GM08714 (cell line): ENCODE data around the gene FADS1.
A peak's percentile ranks its signal among the peaks of the same experiment; 100 is the strongest.

ENCODE experiments used
- H3K4me3 ChIP-seq: fragments of 200-500 bp; sonication (Bioruptor generic); 2 replicates; pipeline ENCODE4 v1.5.1; 2014; ENCODE audit warnings: mild to moderate bottlenecking, low read length, inconsistent platforms
- ZNF274 ChIP-seq: IDR thresholded peaks from 2 replicates; pipeline ENCODE4 v1.6.1; 2012; ENCODE audit warnings: mild to moderate bottlenecking, low read depth, low read length

FADS1 gene

DNA sequence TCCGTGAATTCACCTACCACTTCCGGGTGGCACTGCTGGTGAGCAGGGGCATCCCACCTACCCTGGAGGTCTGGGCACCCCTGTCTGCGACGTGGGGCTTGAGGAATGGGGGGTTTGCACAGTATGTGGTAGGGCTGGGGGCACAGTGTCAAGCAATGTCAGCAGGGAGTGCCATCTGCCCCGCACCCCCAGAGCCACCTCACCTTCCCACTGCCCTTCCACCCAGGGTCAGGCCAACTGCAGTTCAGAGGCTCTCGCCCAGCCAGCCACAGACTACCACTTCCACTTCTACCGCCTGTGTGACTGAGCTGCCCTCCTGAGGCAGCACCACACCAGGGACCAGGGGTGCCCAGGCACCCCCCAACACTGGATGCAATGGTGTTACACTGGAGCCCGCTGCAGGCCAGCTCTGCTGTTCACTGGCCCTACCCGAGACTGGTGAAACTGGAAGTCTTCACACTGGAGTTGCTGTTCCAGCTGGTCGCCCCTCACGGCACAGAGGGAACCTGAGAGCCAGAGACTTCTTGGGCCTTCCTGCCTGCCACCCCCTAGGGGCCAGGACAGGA, 30.9 kb downstream of the FADS1 start:
- no peak for TF ChIP-seq ZNF274
- H3K4me3 ChIP-seq = no peak overlapping the region

DNA sequence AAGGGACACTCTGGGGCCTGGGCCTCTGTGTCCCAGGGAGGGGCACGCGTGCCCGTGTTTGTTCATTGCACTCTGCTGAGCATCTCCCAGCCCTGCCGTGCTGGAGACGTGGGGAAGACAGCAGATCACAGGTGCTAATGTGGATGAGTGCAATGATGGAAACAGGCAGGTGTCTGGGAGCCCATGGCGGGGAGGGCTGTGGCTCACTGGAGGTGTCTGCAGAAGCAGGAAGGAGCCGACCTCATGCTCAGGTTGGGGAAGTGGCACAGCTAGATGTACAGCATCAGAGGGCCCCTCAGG, 32.3 kb downstream of the FADS1 start:
- no peak for TF ChIP-seq ZNF274

DNA sequence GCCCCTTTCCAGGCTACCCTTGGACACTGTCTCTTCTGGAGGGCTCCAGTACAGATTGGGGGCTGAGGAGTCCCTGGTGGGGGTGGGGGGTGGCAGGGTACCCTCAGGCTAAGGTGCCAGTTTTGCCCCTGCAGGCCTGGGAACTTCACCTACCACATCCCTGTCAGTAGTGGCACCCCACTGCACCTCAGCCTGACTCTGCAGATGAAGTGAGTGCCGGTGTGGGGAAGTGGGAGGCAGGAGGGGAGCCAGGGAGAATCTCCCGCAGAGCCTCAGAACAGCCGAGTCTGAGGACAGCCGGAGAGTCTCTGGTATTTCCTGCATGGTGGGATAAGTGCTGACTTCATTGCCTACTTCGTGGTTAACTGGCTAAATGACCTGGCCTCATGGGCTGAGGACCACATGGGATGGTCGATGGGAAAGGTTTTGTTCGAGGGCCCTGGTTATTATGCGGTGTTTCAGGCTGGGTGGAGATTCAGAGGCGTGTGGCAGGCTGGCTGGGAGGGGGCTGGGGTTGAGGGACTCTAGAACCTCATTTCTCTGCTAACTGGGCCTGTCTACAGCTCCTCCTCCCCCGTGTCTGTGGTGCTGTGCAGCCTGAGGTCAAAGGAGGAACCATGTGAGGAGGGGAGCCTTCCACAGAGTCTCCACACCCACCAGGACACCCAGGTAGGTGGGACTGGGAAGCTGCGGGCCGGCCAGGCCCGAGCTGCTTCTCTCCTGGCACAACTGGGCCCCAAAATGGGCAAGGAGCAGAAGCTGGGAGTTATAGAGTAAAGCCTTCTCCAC, 32.9 kb downstream of the FADS1 start:
- TF ChIP-seq ZNF274 = no peak
- H3K4me3 ChIP-seq = no peak overlapping the region

More for the DNA sequence above, 32.3 kb downstream of the FADS1 start:
- H3K4me3 ChIP-seq = no peak overlapping the region

DNA sequence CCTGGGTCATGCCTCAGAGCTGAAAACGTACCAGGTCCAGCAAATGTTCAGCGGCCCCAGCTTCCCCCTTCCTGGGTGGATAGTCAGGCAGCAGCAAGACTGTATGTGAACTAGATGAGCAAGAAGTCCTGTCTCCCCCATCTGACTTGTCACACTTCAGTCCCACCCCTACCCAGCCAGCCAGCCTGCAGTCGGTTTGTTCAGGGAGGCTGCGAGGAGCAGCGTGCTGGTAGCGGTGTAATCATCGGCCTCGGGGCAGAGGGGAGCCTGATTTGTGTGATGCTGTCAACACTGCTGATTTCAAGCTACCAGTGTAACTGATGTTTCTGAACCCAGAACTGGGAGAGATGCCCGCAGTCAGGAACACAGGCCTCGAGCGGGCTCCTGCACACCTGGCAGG, 34.0 kb downstream of the FADS1 start:
- no peak overlapping the region for H3K4me3 ChIP-seq
- no peak for TF ChIP-seq ZNF274

DNA sequence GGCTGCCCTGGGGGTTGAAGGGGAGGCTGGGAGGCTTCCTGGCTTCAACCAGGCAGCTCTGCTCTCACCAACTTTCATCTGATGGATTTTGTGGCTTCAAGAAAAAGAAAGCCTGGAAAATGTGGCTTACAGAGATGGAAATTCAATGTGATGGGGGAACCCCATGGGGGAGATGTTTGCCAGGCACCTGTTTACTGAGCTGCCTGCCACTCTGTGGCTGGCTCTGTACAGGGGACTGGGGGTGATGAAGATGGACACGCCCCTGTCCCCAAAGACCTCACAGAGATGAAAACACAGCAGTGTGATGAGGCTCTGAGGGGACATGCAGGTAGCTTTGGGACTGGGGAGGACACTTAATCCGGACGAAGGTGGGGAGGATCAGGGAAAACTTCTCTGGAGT, 34.5 kb downstream of the FADS1 start:
- no peak overlapping the region for H3K4me3 ChIP-seq
- no peak for TF ChIP-seq ZNF274

DNA sequence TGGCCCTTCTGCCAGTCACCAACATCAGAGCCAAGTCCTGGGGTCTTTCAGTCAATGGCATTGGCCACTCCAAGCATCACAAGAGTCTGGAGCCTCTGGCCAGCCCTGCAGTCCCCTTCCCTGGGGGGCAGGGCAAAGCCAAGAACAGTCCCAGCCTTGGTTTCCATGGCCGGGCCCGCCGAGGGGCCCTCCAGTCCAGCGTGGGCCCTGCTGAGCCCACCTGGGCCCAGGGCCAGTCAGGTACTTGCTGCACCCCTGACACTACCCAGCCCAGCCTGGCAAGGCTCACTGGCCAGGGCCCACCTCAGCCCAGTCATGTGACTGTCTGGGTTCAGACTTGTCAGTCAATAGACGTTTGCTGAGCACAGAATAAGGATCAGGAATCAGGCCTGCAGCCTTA, 35.2 kb downstream of the FADS1 start:
- H3K4me3 ChIP-seq = no peak overlapping the region
- no peak for TF ChIP-seq ZNF274

DNA sequence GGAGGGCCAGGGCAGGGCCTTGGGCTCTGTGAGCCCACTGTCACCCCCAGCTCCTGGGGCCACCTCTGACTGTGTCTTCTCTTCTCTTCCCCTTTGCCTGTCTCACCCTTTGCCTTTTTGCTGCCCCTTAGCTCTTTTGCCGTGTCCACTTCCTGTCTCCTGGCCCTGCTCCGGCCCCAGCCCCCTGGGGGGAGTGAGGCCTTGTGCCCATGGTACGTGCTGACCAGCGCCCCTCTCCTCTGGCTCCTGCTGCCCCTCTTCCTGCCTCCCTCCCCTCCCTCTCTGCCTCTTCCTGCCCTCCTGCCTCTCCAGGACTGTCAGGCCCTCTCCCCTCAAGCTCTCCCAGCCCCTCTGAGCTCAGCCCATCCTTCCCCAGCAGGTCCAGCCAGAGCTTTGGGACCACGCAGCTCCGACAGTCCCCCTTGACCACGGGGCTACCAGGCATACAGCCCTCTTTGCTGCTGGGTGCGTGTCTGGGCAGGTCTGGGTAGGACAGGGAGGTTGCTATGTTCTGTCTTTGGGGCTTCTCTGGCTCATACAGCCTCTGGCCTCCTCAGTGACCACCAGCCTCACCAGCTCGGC, 36.1 kb downstream of the FADS1 start:
- TF ChIP-seq ZNF274 = no peak
- no peak overlapping the region for H3K4me3 ChIP-seq

DNA sequence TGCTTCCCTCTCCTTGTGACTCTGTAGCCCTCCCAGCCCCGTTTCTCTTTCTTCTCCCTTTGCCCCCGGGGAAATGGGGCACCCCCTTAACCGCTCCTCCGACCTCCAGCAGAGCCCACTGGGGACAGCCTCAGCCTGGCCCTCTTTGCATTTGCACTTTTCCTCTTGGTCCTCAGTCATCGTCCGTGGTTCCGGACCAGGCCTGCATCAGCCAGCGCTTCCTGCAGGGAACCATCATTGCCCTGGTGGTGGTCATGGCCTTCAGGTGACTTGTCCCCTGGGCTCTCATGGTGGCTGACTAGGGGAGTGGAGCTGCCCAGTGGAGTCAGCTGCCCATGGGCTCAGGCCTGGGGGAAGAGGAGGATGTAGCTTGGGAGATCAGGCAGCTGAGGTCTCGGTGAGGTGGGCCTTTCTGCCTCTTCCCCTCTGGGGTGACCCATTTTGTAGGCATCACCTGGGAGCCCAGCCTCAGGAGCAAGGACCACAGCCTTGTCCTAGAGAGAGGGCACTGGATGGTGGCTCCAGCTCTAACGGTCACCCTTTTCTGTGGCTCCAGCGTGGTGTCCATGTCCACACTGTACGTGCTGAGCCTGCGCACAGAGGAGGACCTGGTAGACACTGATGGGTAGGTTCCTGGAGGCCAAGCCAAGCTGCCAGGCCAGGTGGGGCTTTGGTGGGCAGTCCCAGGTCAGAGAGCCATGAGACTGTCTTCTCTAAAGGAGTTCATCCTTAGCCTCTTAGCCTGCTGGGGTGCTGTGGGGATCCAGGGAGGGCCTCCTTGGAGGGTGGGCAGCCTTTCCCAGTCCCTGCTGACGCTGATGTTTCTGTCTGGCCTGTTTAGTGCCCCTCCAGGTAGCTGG, 36.9 kb downstream of the FADS1 start:
- no peak overlapping the region for H3K4me3 ChIP-seq
- TF ChIP-seq ZNF274 = no peak

DNA sequence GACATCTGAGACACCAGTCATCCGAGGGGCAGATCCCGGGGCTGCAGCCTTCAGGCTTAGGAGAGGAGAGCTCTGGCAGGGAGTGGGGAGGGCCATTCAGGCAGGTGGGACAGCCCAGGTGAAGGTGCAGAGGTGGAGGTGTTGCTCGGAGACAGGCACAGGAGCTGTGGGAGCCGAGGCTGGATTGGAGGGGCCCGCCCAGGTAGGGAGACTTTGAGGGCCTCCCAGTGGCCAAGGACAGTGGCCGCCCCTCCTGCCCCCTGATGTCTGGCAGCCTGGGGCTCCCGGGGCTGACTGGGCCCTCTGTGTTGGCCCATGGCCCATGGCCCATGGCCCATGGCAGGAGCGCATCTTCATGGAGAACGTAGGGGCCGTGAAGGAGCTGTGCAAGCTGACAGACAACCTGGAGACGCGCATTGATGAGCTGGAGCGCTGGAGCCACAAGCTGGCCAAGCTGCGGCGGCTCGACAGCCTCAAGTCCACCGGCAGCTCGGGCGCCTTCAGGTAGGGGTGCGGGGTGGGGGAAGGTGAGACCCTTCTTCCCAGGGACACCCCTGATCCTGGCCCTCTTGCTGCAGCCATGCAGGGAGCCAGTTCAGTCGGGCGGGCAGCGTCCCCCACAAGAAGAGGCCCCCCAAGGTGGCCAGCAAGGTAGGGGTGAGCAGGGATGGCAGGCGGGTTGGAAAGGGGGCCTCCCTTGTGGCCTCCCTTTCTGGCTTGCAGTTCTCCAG, 37.7 kb downstream of the FADS1 start:
- no peak overlapping the region for H3K4me3 ChIP-seq
- no peak for TF ChIP-seq ZNF274

DNA sequence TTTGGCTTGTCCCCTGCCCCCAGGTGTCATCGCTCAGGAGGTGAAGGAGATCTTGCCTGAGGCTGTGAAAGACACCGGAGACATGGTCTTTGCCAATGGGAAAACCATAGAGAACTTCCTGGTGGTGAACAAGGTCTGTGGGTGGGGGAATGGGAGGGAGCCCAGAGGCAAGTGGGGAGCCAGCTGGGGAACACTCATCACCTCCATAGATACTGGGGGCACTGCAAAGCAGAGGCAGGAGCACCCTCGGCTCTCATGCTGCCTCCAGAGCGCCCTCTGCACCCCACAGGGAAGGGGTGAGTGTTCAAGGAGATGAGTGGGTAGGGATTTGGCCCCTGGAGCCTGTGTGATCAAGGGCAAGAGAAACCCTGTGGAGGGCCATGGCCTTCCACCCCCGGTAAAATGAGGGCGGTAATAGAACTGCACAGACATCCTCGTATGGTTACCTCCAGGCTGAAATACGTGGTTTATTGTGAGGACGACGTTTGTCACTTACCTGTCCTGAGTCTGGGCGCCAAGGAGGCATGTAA, 38.4 kb downstream of the FADS1 start:
- H3K4me3 ChIP-seq = no peak overlapping the region
- no peak for TF ChIP-seq ZNF274

DNA sequence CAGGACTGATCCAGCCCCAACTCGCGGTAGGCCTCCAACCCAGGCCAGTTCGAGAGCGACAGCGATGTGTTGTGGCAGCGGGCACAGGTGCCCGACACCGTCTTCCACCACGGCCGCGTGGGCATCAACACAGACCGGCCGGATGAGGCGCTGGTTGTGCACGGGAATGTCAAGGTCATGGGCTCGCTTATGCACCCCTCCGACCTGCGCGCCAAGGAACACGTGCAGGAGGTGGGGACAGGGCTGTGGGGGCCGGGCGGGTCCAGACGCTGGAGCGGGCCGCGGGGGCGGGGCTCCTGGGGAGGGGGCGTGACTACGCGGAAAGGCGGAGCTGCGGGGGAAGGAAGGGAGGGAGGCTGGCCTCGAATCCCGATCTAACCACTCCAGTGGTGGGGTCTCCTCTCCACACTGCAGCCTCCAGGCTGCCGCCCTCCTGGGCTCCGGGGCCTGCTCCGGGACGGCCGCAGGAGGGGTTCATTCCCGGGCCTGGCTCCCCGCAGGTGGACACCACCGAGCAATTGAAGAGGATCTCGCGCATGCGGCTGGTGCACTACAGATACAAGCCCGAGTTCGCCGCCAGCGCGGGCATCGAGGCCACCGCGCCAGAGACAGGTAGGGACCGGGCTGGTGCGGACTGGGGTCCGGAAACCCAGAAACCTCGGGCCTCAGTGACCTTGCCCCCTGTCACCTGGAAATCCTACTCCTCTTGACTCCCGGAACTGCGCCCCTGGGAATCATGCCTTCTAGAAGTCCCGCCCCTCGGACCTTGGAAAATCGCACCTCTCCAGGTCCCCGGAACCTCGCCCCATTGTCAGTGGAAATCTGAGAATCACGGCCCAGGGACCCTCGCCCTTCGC, 39.3 kb downstream of the FADS1 start:
- no peak for TF ChIP-seq ZNF274
- H3K4me3 ChIP-seq = peak overlapping the region; percentile 17; the same call in 1 of the 2 replicates

DNA sequence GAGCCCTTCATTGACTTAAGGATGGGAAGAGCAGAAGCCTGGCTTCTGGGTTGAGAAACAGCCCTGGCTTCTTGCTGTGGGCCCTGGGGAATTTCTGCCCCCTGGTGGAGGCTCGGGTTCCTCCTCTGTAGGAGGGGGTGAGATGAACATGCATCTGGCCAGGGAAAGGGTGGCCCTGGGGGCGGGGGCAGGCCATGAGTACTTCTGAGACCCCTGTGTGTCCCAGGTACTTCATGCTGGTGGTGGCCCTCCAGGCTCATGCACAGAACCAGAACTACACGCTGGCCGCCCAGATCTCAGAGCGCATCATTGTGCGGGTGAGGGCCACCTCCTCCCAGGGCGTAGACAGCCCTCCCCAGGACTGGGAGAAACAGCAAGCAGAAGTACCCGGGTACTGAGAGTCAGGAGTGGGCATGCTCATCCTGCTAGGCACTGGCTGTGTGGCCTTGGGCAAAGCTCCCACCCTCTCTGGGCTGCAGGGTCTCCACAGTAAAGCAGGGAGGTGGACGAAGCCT, 40.2 kb downstream of the FADS1 start:
- TF ChIP-seq ZNF274 = no peak

More for the DNA sequence above, 40.2 kb downstream of the FADS1 start:
- no peak overlapping the region for H3K4me3 ChIP-seq
